Measurements from ENCODE around the gene ADSS1. TPM values are rescaled to one million over a fixed set of nuclear protein-coding genes. Genes with fewer than 3 reads are reported as not detected.

ADSS1 gene
- total RNA-seq, 1 donor from 2014 or later = 11.5 TPM

DNA sequence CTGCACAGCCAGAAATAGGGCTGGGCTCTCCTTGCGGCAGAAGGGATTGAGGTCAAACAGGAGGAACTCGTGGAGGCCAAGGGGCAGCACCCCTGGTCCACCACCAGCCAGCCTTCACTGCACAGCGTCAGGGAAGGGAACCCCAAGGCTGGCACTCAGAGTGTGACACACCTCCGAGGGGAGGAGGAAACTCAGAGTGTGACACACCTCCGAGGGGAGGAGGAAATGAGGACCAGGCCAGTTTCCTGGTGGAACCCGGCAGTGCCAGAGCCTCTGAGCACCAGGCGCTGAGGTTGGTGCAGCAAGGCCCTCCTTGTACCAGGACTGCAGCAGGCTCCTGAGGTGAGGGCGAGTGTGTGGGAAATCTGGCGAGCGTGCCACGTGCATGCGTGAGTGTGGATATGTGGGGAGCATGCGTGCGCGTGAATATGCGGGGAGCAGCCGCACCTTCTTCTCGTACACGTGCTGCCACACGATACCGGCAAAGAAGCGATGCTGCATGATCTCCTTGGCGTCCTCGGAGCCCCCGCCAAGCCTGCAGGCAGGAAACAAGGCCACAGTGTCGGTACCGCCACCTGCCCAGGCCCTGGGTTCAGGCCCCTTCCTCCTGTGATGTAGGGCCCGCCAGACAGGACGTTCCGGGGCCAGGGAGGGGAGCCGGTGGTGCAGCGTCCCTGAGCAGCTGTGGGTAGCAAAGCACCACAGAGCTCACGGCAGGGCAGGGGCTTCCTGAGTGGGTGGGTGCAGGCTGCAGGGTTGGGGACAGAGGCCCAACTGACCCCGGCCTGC is 48.1 kb downstream of the ADSS1 start:
- intact Hi-C loops (cut with DNase I) = no loop called here
- ATAC-seq (no peak), DNase-seq (ENCODE audit: low spot score) (no peak)

GRCh38 chr14:104772707-104773504 is 48.9 kb downstream of the ADSS1 start:
- intact Hi-C loops (cut with DNase I) = no loop called here
- ATAC-seq (no peak), DNase-seq (ENCODE audit: low spot score) (no peak)

DNA sequence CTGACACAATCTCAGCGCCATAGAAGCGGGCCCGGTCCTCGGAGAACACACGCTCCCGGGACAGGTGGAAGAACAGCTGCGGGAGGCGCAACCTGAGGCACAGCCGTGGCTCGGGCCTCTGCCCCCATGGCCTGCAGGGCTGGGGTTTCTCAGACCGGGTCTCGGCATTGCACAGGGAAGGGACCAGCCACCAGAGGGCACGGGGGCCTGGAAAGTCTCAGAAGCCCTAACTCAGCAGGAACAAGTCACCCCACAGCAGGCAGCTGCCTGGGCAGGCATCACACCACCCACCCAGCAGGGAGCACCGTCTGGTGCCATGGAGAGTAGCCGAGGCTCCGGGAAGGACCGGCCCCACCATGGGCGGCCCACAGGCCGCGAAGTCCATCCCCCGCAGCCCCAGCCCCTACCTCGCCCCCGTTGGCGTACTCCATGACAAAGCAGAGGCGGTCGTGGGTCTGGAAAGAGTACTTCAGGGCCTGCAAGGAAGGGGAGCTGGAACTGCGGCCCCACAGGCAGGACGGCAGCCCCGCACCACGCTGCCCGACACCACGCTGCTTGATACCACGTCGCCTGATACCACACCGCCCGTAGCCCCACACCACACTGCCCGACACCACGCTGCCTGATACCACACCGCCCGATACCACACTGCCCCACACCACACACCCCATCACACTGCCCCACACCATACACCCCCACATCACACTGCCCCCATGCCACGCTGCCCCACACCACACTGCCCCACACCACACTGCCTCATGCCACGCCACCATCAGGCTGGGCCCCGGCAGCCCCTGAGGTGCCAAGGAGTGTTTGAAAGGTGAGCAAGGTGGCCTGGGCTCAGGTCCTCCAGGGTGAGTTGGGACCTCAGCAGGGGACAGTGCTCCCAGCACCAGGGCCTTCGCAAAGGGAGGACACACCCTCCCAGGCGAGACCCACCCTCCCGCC is 49.8 kb downstream of the ADSS1 start:
- ATAC-seq (no peak), DNase-seq (ENCODE audit: low spot score) (no peak)
- intact Hi-C loops (cut with DNase I) = no loop called here

DNA sequence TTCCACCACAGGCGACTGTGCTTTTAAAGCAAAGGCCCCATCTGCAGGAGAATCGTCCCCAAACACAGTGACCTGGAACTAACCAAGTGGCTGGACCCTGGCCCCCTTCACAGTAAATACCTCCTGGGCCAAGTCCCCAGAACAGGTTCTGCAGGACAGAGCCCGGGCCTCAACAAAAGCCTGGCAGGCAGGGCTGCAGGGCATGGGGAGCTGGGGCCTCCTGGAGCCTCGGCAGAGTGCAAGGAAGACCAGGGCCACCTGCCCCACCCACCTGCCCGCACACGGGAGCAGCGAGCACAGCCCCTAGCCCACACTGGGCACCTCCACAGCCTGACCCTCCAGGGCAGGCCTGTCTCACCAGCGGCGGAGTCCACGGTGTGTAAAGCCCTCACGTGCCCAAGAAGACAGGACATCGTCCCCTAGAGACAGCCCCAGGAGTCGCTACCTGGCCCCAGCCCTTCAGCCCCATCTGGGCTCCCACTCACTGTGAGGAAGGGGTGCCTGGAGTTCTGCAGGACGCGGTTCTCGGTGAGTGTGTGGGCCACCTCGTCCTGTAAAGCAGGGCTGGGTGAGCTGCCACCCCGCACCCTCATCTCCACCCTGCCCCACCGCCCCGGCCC is 50.5 kb downstream of the ADSS1 start:
- DNase-seq (ENCODE audit: low spot score) (no peak), ATAC-seq (no peak)
- intact Hi-C loops (cut with DNase I) = no loop called here

DNA sequence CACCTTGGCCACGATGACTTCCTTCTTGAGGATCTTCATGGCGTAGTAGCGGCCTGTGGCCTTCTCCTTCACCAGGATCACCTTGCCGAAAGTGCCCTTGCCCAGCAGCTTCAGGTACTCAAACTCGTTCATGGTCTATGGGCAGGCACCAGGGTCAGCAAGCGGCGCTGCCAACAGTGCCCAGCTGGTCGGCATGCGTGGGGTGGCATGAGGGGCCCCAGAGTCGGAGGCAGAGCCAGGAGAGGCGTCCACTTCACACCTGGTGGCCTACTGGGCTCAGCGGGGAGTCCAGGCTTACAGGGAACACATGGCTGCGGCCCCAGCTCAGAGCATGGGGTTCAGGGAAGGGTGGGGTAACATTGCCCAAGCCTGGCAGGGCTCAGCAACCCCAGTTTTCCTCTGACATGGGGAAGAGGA is 51.1 kb downstream of the ADSS1 start:
- DNase-seq (ENCODE audit: low spot score) (no peak), ATAC-seq (no peak)
- intact Hi-C loops (cut with DNase I) = no loop called here

- intact Hi-C loops (cut with DNase I) = no loop called here
- no peak for DNase-seq (ENCODE audit: low spot score)
- ATAC-seq = no peak
These were observed 52.5 kb downstream of the ADSS1 start for GRCh38 chr14:104776481-104776880.

- DNase-seq (ENCODE audit: low spot score) (no peak), ATAC-seq (no peak)
- intact Hi-C loops (cut with DNase I) = no loop called here
These were observed 53.2 kb downstream of the ADSS1 start for GRCh38 chr14:104776961-104777807.

GRCh38 chr14:104777808-104778249 is 53.8 kb downstream of the ADSS1 start:
- intact Hi-C loops (cut with DNase I) = no loop called here
- ATAC-seq (no peak), DNase-seq (ENCODE audit: low spot score) (no peak)

- DNase-seq (ENCODE audit: low spot score) (no peak), ATAC-seq (no peak)
These were observed 54.8 kb downstream of the ADSS1 start for GRCh38 chr14:104778694-104779331.

GRCh38 chr14:104779776-104780512 is 55.9 kb downstream of the ADSS1 start:
- DNase-seq (ENCODE audit: low spot score) (no peak), ATAC-seq (no peak)
- intact Hi-C loops (cut with DNase I) = no loop called here

More at GRCh38 chr14:104778694-104779331, 54.8 kb downstream of the ADSS1 start:
- intact Hi-C loops (cut with DNase I) = no loop called here

- DNase-seq (ENCODE audit: low spot score) (no peak), ATAC-seq (no peak)
- intact Hi-C loops (cut with DNase I) = no loop called here
These were observed 56.5 kb downstream of the ADSS1 start for GRCh38 chr14:104780513-104781030.

- intact Hi-C loops (cut with DNase I) = no loop called here
- DNase-seq (ENCODE audit: low spot score) = no peak
- no peak for ATAC-seq
These were observed 57.4 kb downstream of the ADSS1 start for GRCh38 chr14:104781271-104782077.

GRCh38 chr14:104782086-104782807 is 58.2 kb downstream of the ADSS1 start:
- ATAC-seq = no peak
- intact Hi-C loops (cut with DNase I) = no loop called here

GRCh38 chr14:104782808-104783139 is 58.7 kb downstream of the ADSS1 start:
- no peak for ATAC-seq
- DNase-seq (ENCODE audit: low spot score) = no peak
- intact Hi-C loops (cut with DNase I) = no loop called here

More at GRCh38 chr14:104782086-104782807, 58.2 kb downstream of the ADSS1 start:
- no peak for DNase-seq (ENCODE audit: low spot score)

DNA sequence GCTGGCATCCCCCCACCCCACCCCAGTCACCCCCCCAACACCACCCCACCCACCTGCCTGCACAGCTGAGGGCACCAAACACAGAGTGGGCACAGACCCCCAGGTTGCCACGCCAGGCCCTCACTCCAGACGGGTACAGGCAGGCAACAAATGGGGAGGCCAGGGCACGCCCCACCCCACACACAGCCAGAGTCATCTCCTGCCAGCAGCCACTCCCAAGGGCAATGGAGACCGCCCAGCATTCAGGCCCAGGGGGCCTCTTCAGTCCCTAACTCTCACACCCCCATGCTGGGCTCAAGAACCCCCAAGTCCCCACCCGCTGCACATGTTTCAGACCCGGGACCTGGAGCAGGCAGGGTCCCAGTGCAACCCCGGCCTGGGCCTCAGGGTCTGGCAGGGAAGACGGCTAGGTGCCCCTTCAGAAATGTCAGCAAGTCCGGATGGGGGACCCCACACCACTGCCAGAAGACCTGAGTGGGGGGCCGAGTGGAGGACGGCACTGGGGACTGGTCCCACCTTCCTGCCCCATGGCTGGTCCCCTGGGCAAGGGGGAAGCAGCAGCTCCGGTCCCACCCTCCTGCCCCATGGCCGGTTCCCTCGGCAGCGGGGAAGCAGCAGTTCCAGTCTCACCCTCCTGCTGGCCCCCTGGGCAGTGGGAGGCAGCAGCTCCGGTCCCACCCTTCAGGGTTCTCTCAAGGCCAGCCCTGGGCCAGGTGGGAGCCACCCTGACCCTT is 59.6 kb downstream of the ADSS1 start:
- no peak for DNase-seq (ENCODE audit: low spot score)
- intact Hi-C loops (cut with DNase I) = no loop called here
- no peak for ATAC-seq

All from sciatic nerve (tissue), 2 donors.